K562 treated with DMSO at 1 percent for 48 hours (cell line): ENCODE results near the gene PTGER3. TPM values are rescaled to one million over a fixed set of nuclear protein-coding genes. Genes with fewer than 3 reads are reported as not detected.

Source experiments
- total RNA-seq: library from RNA; unstranded; fragments of 300-600 nt; gene quantifications from 2 replicates; pipeline ENCODE4 v1.2.3, GENCODE V29; 2022; ENCODE audit warnings: low replicate concordance; ENCODE audit errors: extremely low read depth

Gene PTGER3
- not detected in 2 replicates for total RNA-seq

GRCh38 chr1:71047635-71048607, at the start of gene PTGER3:
Gene PTGER3, minus strand, starts transcription at chr1:71047816. Its CDS starts 239 bp downstream, at chr1:71047577.

GRCh38 chr1:71080739-71081696, 33.4 kb upstream of the PTGER3 start, which contains the start of gene ZRANB2:
Gene ZRANB2, minus strand, starts transcription at chr1:71081035. Its CDS starts 40 bp downstream, at chr1:71080995.

Other genes with a start within 250 kb of the PTGER3 start
- not detected in 2 replicates for gene ZRANB2, start 33.2 kb upstream of the PTGER3 start, total RNA-seq